ENCODE results near the gene CFAP299.

GRCh38 chr4:80434238-80434637 lies 98.7 kb downstream of the CFAP299 start:
- no peak for TF ChIP-seq POLR2AphosphoS5 (IDR thresholded peaks at IDR 0.05; ENCODE audit: insufficient read depth, low read depth, low read length)
- no peak for TF ChIP-seq CTCF (IDR thresholded peaks at IDR 0.05; ENCODE audit: extremely low read depth in 1 of 2, insufficient read depth in 1 of 2, low read depth in 1 of 2, low read length in 2 of 2)
- TF ChIP-seq POLR2A (IDR thresholded peaks at IDR 0.05; ENCODE audit: low read depth, low read length) = no peak
- TF ChIP-seq MAX (IDR thresholded peaks at IDR 0.05; ENCODE audit: insufficient read depth, insufficient read length) = no peak

All from endothelial cell of umbilical vein (primary cell).